ENCODE results near the gene SIM2. TPM values are rescaled to one million over a fixed set of nuclear protein-coding genes. Genes with fewer than 3 reads are reported as not detected.
"Not testable (repeated sequence)": the region's sequence is repeated elsewhere in the genome, so short reads cannot be mapped to it uniquely, and the experiment has no call there.

The SIM2 gene
- polyA plus RNA-seq (ENCODE audit: insufficient read length in 4 of 4): 10 to 100 TPM; 18.3 to 31.7 (median 26.4) TPM

DNA sequence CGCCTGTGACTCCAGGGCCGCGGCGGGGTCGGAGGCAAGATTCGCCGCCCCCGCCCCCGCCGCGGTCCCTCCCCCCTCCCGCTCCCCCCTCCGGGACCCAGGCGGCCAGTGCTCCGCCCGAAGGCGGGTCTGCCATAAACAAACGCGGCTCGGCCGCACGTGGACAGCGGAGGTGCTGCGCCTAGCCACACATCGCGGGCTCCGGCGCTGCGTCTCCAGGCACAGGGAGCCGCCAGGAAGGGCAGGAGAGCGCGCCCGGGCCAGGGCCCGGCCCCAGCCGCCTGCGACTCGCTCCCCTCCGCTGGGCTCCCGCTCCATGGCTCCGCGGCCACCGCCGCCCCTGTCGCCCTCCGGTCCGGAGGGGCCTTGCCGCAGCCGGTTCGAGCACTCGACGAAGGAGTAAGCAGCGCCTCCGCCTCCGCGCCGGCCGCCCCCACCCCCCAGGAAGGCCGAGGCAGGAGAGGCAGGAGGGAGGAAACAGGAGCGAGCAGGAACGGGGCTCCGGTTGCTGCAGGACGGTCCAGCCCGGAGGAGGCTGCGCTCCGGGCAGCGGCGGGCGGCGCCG is at the start of gene SIM2:
SIM2 (plus strand) TSS at position 135 of the 565 bp plus-strand sequence. CDS start 632 bp downstream, outside the sequence.
- no peak for DNase-seq (ENCODE audit: low read depth in 4 of 4, low spot score in 2 of 4)

DNA sequence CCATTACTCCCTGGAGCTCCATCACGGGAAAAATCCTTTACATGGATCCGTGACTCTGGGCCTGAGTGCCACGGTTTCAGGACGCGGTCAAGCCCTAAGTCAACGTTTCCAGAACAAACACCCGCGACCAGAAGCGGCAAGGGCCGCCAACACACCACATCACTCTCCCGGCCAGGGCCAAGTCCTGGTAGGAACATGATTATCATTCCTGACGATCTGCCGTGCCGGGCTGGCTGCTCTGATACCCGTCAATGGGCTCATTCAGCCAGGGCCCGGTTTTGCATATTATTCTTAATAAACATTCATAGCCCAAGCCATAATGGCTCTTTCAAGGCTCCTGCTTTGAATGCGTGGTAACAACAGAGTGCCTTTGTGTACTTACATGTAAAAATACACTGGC is 44.6 kb upstream of the SIM2 start:
- no peak for DNase-seq (ENCODE audit: low read depth in 4 of 4, low spot score in 2 of 4)

DNA sequence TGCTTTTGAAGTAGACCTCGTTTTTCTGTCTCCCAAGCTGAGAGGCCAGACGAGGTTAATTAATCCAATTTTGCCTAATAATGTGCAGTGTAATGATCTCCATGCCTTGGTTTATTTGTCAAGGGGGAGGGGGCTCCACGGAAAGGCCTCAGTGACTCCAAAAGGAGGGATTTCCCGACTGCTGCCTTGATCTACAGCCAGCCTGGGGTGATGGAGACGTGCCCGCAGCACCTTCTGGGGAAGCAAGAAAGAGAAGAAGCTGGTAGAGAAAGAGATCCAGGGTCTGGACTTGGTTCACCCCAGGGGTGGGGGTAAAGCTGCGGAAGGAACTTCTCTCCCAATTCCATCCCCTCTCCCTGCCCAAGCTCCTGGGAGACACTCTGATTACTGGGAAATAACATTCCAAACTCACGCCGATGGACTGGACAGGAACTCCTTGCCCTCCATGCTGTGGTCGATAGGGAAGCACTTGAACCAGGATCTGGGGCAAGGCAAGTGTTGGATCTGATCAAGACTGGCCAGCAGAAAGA is 44.1 kb upstream of the SIM2 start:
- no peak for DNase-seq (ENCODE audit: low read depth in 4 of 4, low spot score in 2 of 4)

- DNase-seq (ENCODE audit: low read depth in 4 of 4, low spot score in 2 of 4): no peak
These were observed 42.8 kb upstream of the SIM2 start for GRCh38 chr21:36656138-36656537.

GRCh38 chr21:36657290-36657689 is 41.6 kb upstream of the SIM2 start:
- not testable (repeated sequence) for DNase-seq (ENCODE audit: low read depth in 4 of 4, low spot score in 2 of 4)

DNA sequence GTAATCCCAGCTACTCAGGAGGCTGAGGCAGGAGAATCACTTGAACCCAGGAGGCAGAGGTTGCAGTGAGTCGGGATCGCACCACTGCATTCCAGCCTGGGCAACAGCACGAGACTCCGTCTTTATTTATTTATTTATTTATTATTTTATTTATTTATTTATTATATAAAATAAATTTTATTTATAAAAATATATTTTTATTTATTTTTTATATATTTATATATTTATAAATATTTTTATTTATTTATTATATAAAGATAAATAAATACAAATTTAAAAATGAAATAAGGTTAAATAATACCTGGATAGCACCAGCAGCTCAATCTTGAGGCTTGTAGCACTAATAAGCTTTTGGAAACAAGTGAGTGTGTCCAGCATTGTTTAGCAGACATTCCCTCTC is 40.9 kb upstream of the SIM2 start:
- DNase-seq (ENCODE audit: low read depth in 4 of 4, low spot score in 2 of 4): no peak

DNA sequence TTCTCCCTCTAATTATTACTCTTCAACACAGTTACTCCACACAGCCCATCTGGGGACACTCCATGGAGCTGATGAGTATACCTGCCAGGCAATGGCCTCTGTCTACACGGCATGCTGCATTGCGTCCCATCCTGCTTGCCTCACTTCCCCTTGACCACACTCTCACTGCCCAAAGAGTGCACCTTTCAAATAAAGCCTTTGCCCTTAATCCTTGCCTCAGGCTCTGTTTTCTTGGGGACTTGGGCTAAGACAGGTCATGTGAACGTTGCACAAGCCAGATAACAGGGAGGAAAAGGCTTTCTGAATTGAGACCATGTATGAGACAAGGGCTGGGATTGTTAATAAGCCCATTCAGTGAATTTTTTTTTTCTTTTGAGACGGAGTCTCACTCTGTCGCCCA is 40.0 kb upstream of the SIM2 start:
- no peak for DNase-seq (ENCODE audit: low read depth in 4 of 4, low spot score in 2 of 4)

DNA sequence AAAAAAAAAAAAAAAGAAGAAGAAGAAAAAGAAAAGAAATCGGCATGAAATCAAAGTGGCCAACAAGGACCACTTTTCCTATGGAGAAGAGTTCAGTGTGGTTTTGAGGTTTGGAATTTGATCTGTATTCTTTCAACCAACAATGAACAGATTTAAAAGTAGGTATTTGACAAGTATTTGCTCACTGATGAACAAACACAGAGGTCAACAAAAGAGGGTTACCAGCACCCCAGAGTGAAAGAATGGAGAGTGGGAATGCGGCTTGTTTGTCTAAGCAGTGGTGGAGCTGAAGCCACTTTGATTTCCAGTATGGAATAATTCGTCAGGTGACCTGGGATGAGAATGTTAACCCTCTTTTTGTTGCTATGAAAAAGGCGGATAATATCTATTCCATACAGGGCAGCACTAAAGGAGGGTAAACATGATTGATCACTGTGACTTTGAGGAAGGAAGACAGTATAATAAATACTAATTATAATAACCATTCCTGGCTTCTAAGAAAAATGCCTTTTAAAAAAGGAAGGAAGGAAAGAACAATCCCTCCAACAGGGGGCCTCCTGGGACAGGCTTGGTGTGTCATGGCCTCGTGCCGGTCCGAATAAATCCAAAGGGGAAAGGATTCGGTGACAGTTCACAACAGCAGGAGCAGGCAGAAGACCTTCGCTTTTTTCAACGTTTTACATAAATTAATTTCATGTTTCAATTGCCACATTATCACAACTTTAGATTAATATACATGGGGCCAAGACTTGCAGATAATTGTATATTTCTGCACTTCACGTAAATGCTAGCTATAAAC is 37.2 kb upstream of the SIM2 start:
- no peak for DNase-seq (ENCODE audit: low read depth in 4 of 4, low spot score in 2 of 4)

- no peak for DNase-seq (ENCODE audit: low read depth in 4 of 4, low spot score in 2 of 4)
These were observed 35.7 kb upstream of the SIM2 start for GRCh38 chr21:36663033-36663855.

DNA sequence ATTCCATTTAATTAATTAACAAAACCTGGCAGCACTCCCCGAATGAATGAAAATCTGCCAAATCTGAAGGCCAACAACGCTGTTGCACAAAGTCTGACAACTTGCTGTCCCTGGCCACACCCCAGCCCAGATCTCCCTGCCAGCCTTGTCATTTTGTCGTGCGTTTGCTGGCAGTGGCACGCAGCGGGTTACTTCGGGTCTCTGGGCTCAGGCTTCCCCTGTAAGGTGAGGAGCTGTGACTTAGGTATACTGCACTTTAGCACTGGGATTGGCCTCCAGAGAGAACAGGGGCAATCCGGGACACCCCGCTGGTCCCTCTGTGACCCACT is 34.3 kb upstream of the SIM2 start:
- no peak for DNase-seq (ENCODE audit: low read depth in 4 of 4, low spot score in 2 of 4)

DNA sequence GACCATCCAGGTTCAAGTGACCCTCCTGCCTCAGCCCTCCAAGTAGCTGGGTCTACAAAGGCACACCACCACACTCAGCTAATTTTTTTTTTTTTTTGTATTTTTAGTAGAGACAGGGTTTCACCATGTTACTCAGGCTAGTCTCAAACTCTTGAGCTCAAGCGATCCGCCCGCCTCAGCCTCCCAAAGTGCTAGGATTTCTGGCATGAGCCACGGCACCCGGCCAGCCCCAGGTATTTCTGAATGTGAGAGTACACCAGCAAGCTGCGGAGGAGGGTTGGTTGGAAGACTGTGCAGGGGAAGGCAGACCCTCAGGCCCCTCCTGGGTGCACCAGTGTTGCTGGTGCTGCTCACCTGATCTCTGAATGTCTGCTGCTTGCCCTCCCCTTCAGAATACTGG is 33.1 kb upstream of the SIM2 start:
- no peak for DNase-seq (ENCODE audit: low read depth in 4 of 4, low spot score in 2 of 4)

DNA sequence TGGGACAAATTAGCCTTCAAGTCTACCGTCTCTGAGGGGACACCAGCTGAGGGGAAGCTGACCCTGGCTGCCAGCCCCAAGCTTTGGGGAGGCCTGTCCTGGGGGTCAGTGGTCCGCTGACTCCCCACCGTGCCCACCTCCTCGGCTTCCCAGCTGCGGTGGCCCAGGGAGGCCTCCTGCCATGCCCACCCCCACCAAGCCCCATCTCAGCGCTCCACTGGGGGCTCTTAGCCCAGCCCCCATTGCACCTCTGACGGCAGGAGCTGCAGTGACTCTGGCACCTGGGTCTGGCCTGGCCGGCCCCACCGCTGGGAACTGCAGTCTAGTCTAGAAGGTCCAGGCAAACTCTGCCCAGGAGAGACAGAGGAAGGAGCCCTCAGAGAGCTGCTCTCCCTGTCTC is 30.2 kb upstream of the SIM2 start:
- DNase-seq (ENCODE audit: low read depth in 4 of 4, low spot score in 2 of 4): no peak

- DNase-seq (ENCODE audit: low read depth in 4 of 4, low spot score in 2 of 4): no peak
These were observed 27.1 kb upstream of the SIM2 start for GRCh38 chr21:36671836-36672235.

DNA sequence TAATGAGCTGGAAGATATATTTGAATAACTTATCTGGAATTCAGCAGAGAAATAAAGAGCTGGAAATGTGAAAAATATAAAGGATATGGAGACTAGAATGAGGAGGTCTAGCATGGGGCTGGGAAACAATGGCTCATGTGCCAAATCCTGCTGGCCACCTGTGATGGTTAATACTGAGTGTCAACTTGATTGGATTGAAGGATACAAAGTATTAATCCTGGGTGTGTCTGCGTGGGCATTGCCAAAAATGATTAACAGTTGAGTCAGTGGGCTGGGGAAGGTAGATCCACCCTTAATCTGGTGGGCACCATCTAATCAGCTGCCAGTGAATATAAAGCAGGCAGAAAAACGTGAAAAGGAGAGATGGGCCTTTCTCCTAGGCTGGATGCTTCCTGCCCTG is 26.6 kb upstream of the SIM2 start:
- DNase-seq (ENCODE audit: low read depth in 4 of 4, low spot score in 2 of 4): not testable (repeated sequence)

DNA sequence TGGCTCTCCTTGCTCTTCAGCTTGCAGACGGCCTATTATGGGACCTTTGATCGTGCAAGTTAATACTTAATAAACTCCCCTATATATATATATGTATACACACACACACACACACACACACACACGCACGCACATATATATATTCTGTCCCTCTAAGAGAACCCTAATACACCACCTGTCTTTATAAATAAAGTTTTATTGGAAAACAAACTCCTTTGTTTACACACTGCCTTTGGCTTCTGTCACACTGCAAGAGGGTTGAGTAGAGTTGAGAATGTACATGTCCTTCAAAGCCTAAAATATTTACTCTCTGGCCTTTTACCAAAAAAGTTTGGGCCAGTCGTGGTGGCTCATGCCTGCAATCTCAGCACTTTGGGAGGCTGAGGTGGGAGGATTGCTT is 26.2 kb upstream of the SIM2 start:
- DNase-seq (ENCODE audit: low read depth in 4 of 4, low spot score in 2 of 4): no peak

- no peak for DNase-seq (ENCODE audit: low read depth in 4 of 4, low spot score in 2 of 4)
These were observed 22.6 kb upstream of the SIM2 start for GRCh38 chr21:36676039-36676950.

GRCh38 chr21:36677443-36677842 is 21.5 kb upstream of the SIM2 start:
- DNase-seq (ENCODE audit: low read depth in 4 of 4, low spot score in 2 of 4): no peak

- DNase-seq (ENCODE audit: low read depth in 4 of 4, low spot score in 2 of 4): no peak
These were observed 20.4 kb upstream of the SIM2 start for GRCh38 chr21:36678538-36678937.

- no peak for DNase-seq (ENCODE audit: low read depth in 4 of 4, low spot score in 2 of 4)
These were observed 17.7 kb upstream of the SIM2 start for GRCh38 chr21:36681117-36681631.
